Esophagus squamous epithelium (tissue), 5 donors: ENCODE results near the gene TCF15. TPM values are rescaled to one million over a fixed set of nuclear protein-coding genes. Genes with fewer than 3 reads are reported as not detected.

ENCODE experiments used
- DNase-seq: peaks from one replicate; lab custom pipeline; 2025; lab: John Stamatoyannopoulos, UW
- H3K27ac ChIP-seq, 4 donors: fragments of 200-600 bp; sonication (generic); one replicate each; pipeline ENCODE4 v1.5.1; 2016 to 2019; ENCODE audit warnings: mild to moderate bottlenecking in 1 of 4
- H3K27me3 ChIP-seq, 4 donors: fragments of 200-600 bp; sonication (generic); 1 replicate in 3 of 4; 2 replicates in 1 of 4; pipeline versions ENCODE4 v1.5.1 to v1.6.0; 2017 to 2021; ENCODE audit warnings: antibody characterized with exemption in 1 of 4
- H3K36me3 ChIP-seq, 3 donors: fragments of 200-600 bp; sonication (generic); one replicate each; pipeline ENCODE4 v1.5.1; 2016 to 2019
- H3K4me1 ChIP-seq, 3 donors: fragments of 200-600 bp; sonication (generic); one replicate each; pipeline ENCODE4 v1.5.1; 2017 to 2019
- H3K4me3 ChIP-seq, 4 donors: fragments of 200-600 bp; sonication (generic); 1 replicate in 3 of 4; 2 replicates in 1 of 4; pipeline ENCODE4 v1.5.1; 2016 to 2019; ENCODE audit warnings: mild to moderate bottlenecking in 2 of 4, moderate library complexity in 1 of 4
- H3K9me3 ChIP-seq, 3 donors: fragments of 200-600 bp; sonication (generic); one replicate each; pipeline ENCODE4 v1.5.1; 2016 to 2019
- CTCF ChIP-seq, 6 experiments: fragments of 450-650 bp in 4 of 6; fragments of 200-600 bp in 2 of 6; sonication (generic) in 2 of 6; IDR thresholded peaks; one replicate each; pipeline ENCODE4 v1.5.1; 2016 to 2019; ENCODE audit warnings: antibody characterized with exemption in 6 of 6, mild to moderate bottlenecking in 4 of 6, moderate library complexity in 4 of 6
- POLR2A ChIP-seq, 4 donors: fragments of 450-650 bp; IDR thresholded peaks; one replicate each; pipeline ENCODE4 v1.6.1; 2017; ENCODE audit warnings: antibody characterized with exemption in 4 of 4, mild to moderate bottlenecking in 4 of 4, moderate library complexity in 3 of 4
- whole genome bisulfite sequencing, 2 donors: methylation state at CpG; one replicate each; pipeline ENCODE4 v1.1.5; 2018; 5-methylcytosine and 5-hydroxymethylcytosine counted together
- intact Hi-C: fragments of 100-400 bp; cut with DNase I; formaldehyde crosslinking; loops from one replicate; pipeline ENCODE4 v1.15.0; 2022
- total RNA-seq, 4 donors: library from RNA; depleted of rRNA; stranded (reverse); fragments of >200 nt; gene quantifications; one replicate each; pipeline ENCODE4 v1.1.0, GENCODE V29; 2016
- donor health status: DM: yes; HTN: yes; CAD: no.

TCF15 gene
- total RNA-seq, 4 donors from 2014 or later, result not detected

- peaks cover 18 to 41% (median 25%) of the 10 kb centered on the region in 3 donors for H3K36me3 ChIP-seq
- intact Hi-C loops, result loop anchor here (10.0 kb wide), 1 partner anchor 307 kb away; the partner anchor contains the start of gene NRSN2
- peak overlapping the region; percentile 89 to 95 (median 92) for H3K27ac ChIP-seq
- DNase-seq, result no peak
- TF ChIP-seq CTCF (IDR thresholded peaks at IDR 0.05) (no peak), POLR2A (IDR thresholded peaks at IDR 0.05) (no peak)
- H3K9me3 ChIP-seq, result peaks cover 0 to 7% (median 0%) of the 10 kb centered on the region in 3 donors
- H3K27me3 ChIP-seq, result peaks cover 0 to 3% (median 0%) of the 10 kb centered on the region in 4 donors
- H3K4me3 ChIP-seq, result peak overlapping the region; percentile 68 to 91 (median 82)
- 51 to 63% methylated on average over 13 to 19 of the region's 20 CpGs for WGBS, 2 donors
- H3K4me1 ChIP-seq, result peaks cover 14 to 33% (median 25%) of the 10 kb centered on the region in 3 donors
These were observed 41.9 kb upstream of the TCF15 start for GRCh38 chr20:651713-652614.

- peaks cover 0 to 7% (median 0%) of the 10 kb centered on the region in 3 donors for H3K9me3 ChIP-seq
- WGBS, 2 donors, result 70 to 78% methylated on average over 5 of the region's 5 CpGs
- no peak overlapping the region for H3K27ac ChIP-seq
- peaks cover 19 to 46% (median 25%) of the 10 kb centered on the region in 3 donors for H3K36me3 ChIP-seq
- peaks cover 16 to 39% (median 25%) of the 10 kb centered on the region in 3 donors for H3K4me1 ChIP-seq
- DNase-seq, result no peak
- H3K27me3 ChIP-seq, result no peaks in the 10 kb centered on the region
- no peak for TF ChIP-seq POLR2A (IDR thresholded peaks at IDR 0.05)
- peak in 2 of 6 experiments; percentile 28 to 39 for TF ChIP-seq CTCF (IDR thresholded peaks at IDR 0.05)
- intact Hi-C loops, result loop anchor here (10.0 kb wide), 1 partner anchor 306 kb away; the partner anchor contains the start of gene NRSN2
- H3K4me3 ChIP-seq, result peak overlapping the region in 2 of 4 donors; percentile 68 to 75
These were observed 40.8 kb upstream of the TCF15 start for GRCh38 chr20:650954-651353.

- intact Hi-C loops, result loop anchor here (10.0 kb wide), 1 partner anchor 305 kb away; the partner anchor contains the start of gene NRSN2
- TF ChIP-seq POLR2A (IDR thresholded peaks at IDR 0.05) (no peak), CTCF (IDR thresholded peaks at IDR 0.05) (no peak)
- peaks cover 19 to 46% (median 25%) of the 10 kb centered on the region in 3 donors for H3K36me3 ChIP-seq
- DNase-seq, result no peak
- 84 to 92% methylated on average over 5 of the region's 5 CpGs for WGBS, 2 donors
- peaks cover 20 to 46% (median 30%) of the 10 kb centered on the region in 3 donors for H3K4me1 ChIP-seq
- H3K27me3 ChIP-seq, result no peaks in the 10 kb centered on the region
- no peak overlapping the region for H3K4me3 ChIP-seq
- no peak overlapping the region for H3K27ac ChIP-seq
- peaks cover 0 to 7% (median 0%) of the 10 kb centered on the region in 3 donors for H3K9me3 ChIP-seq
These were observed 40.2 kb upstream of the TCF15 start for GRCh38 chr20:650281-650680.

GRCh38 chr20:647479-648019 lies 37.4 kb upstream of the TCF15 start:
- intact Hi-C loops, result no loop called here
- H3K4me1 ChIP-seq, result peaks cover 14 to 33% (median 25%) of the 10 kb centered on the region in 3 donors
- 80 to 91% methylated on average over 1 to 2 of the region's 2 CpGs for WGBS, 2 donors
- peaks cover 19 to 46% (median 25%) of the 10 kb centered on the region in 3 donors for H3K36me3 ChIP-seq
- H3K27me3 ChIP-seq, result peaks cover 0 to 8% (median 0%) of the 10 kb centered on the region in 4 donors
- no peak overlapping the region for H3K4me3 ChIP-seq
- peaks cover 0 to 7% (median 0%) of the 10 kb centered on the region in 3 donors for H3K9me3 ChIP-seq
- no peak overlapping the region for H3K27ac ChIP-seq
- DNase-seq, result no peak
- no peak for TF ChIP-seq CTCF (IDR thresholded peaks at IDR 0.05)
- no peak for TF ChIP-seq POLR2A (IDR thresholded peaks at IDR 0.05)
